ENCODE results near the gene INCA1.

Gene INCA1

GRCh38 chr17:4969551-4970173 is 27.7 kb downstream of the INCA1 start:
- no peak for TF ChIP-seq GATA3 (IDR thresholded peaks at IDR 0.05; ENCODE audit: low read depth, low read length)
- no peak for TF ChIP-seq GATA2 (IDR thresholded peaks at IDR 0.05; ENCODE audit: low read depth, low read length)

- no peak for TF ChIP-seq GATA3 (IDR thresholded peaks at IDR 0.05; ENCODE audit: low read depth, low read length)
Observed at GRCh38 chr17:4969047-4969550, 28.2 kb downstream of the INCA1 start.

GRCh38 chr17:4968486-4969046 is 28.8 kb downstream of the INCA1 start:
- TF ChIP-seq GATA3 (IDR thresholded peaks at IDR 0.05; ENCODE audit: low read depth, low read length) (no peak), GATA2 (IDR thresholded peaks at IDR 0.05; ENCODE audit: low read depth, low read length) (no peak)

- TF ChIP-seq GATA3 (IDR thresholded peaks at IDR 0.05; ENCODE audit: low read depth, low read length) (no peak), GATA2 (IDR thresholded peaks at IDR 0.05; ENCODE audit: low read depth, low read length) (no peak)
Observed at GRCh38 chr17:4967539-4968485, 29.5 kb downstream of the INCA1 start, which contains the start of gene SPAG7. Gene SPAG7 (minus strand): TSS chr17:4967817. CDS start chr17:4967804, 13 bp downstream.

- TF ChIP-seq GATA2 (IDR thresholded peaks at IDR 0.05; ENCODE audit: low read depth, low read length) (no peak), GATA3 (IDR thresholded peaks at IDR 0.05; ENCODE audit: low read depth, low read length) (no peak)
Observed at GRCh38 chr17:4966844-4967538, 30.3 kb downstream of the INCA1 start.

GRCh38 chr17:4965311-4965986 is 31.9 kb downstream of the INCA1 start:
- TF ChIP-seq GATA2 (IDR thresholded peaks at IDR 0.05; ENCODE audit: low read depth, low read length) (no peak), GATA3 (IDR thresholded peaks at IDR 0.05; ENCODE audit: low read depth, low read length) (no peak)

- TF ChIP-seq GATA3 (IDR thresholded peaks at IDR 0.05; ENCODE audit: low read depth, low read length): no peak
- TF ChIP-seq GATA2 (IDR thresholded peaks at IDR 0.05; ENCODE audit: low read depth, low read length): no peak
Observed at GRCh38 chr17:4960279-4960922, 36.9 kb downstream of the INCA1 start.

- no peak for TF ChIP-seq GATA2 (IDR thresholded peaks at IDR 0.05; ENCODE audit: low read depth, low read length)
- no peak for TF ChIP-seq GATA3 (IDR thresholded peaks at IDR 0.05; ENCODE audit: low read depth, low read length)
Observed at GRCh38 chr17:4959261-4959965, 37.9 kb downstream of the INCA1 start.

- TF ChIP-seq GATA2 (IDR thresholded peaks at IDR 0.05; ENCODE audit: low read depth, low read length) (no peak), GATA3 (IDR thresholded peaks at IDR 0.05; ENCODE audit: low read depth, low read length) (no peak)
Observed at GRCh38 chr17:4958102-4958501, 39.2 kb downstream of the INCA1 start.

GRCh38 chr17:4956493-4957061 is 40.7 kb downstream of the INCA1 start:
- TF ChIP-seq GATA2 (IDR thresholded peaks at IDR 0.05; ENCODE audit: low read depth, low read length) (no peak), GATA3 (IDR thresholded peaks at IDR 0.05; ENCODE audit: low read depth, low read length) (no peak)

- no peak for TF ChIP-seq GATA3 (IDR thresholded peaks at IDR 0.05; ENCODE audit: low read depth, low read length)
- no peak for TF ChIP-seq GATA2 (IDR thresholded peaks at IDR 0.05; ENCODE audit: low read depth, low read length)
Observed at GRCh38 chr17:4955091-4955490, 42.2 kb downstream of the INCA1 start.

GRCh38 chr17:4953451-4953961 is 43.8 kb downstream of the INCA1 start:
- TF ChIP-seq GATA2 (IDR thresholded peaks at IDR 0.05; ENCODE audit: low read depth, low read length) (no peak), GATA3 (IDR thresholded peaks at IDR 0.05; ENCODE audit: low read depth, low read length) (no peak)

All from SH-SY5Y (cell line).